Ovary (tissue), 9 donors: Measurements from ENCODE around the gene RNF2. TPM values are rescaled to one million over a fixed set of nuclear protein-coding genes. Genes with fewer than 3 reads are reported as not detected.

Source experiments
- DNase-seq, 5 donors: peaks; one replicate each; pipeline ENCODE4 v3.0.0-alpha.2; 2019 to 2020
- H3K27ac ChIP-seq, 2 donors: fragments of 200-600 bp; one replicate each; pipeline versions ENCODE4 v1.5.1 to v1.8.0; 2019 to 2022
- H3K27me3 ChIP-seq: fragments of 200-600 bp; one replicate; pipeline ENCODE4 v1.8.0; 2022
- H3K36me3 ChIP-seq: fragments of 200-600 bp; sonication (generic); one replicate; pipeline ENCODE4 v1.5.1; 2019
- H3K4me1 ChIP-seq: one replicate; pipeline ENCODE4 v1.8.1; 2013; ENCODE audit warnings: mild to moderate bottlenecking, moderate library complexity; ENCODE audit not compliant: insufficient read depth
- H3K4me3 ChIP-seq: fragments of 200-600 bp; sonication (generic); one replicate; pipeline ENCODE4 v1.5.1; 2017
- H3K9me3 ChIP-seq, 2 donors: fragments of 200-600 bp in 1 of 2; sonication (generic) in 1 of 2; one replicate each; pipeline versions ENCODE4 v1.5.1 to v1.8.1; 2013 to 2019; ENCODE audit warnings: mild to moderate bottlenecking in 1 of 2, moderate library complexity in 1 of 2
- CTCF ChIP-seq, 3 donors: fragments of 450-650 bp in 2 of 3; fragments of 200-600 bp in 1 of 3; IDR thresholded peaks; one replicate each; pipeline versions ENCODE4 v1.5.1 to v1.8.0; 2016 to 2022; ENCODE audit warnings: antibody characterized with exemption in 3 of 3, mild to moderate bottlenecking in 1 of 3
- EP300 ChIP-seq: sonication (generic); formaldehyde crosslinking; IDR thresholded peaks from one replicate; pipeline ENCODE4 v1.6.1; 2017; ENCODE audit warnings: antibody characterized with exemption
- POLR2A ChIP-seq: fragments of 450-650 bp; IDR thresholded peaks from one replicate; pipeline ENCODE4 v1.6.1; 2017; ENCODE audit warnings: antibody characterized with exemption, mild to moderate bottlenecking, moderate library complexity
- WGBS, 3 donors: extraction: QIAGEN DNeasy Blood & Tissue Kit in 1 of 3; methylation state at CpG; one replicate each; pipeline versions ENCODE4 v1.1.5 to v1.1.7; 2013 to 2017; 5-methylcytosine and 5-hydroxymethylcytosine counted together
- intact Hi-C, 4 donors: fragments of 100-400 bp; cut with DNase I; formaldehyde crosslinking; loops; one replicate each; pipeline versions ENCODE4 v1.11.0 to v1.15.1; 2022 to 2023
- polyA plus RNA-seq, 2 donors: library from polyadenylated mRNA; stranded (reverse); fragments of 200-250 nt in 1 of 2; fragments of 350-450 nt in 1 of 2; fragmentation: Illumina TruSeq in 1 of 2; extraction: RNeasy Lipid Tissue Mini Kit (QIAGEN cat#74804) in 1 of 2; gene quantifications; one replicate each; pipeline ENCODE4 v1.2.3, GENCODE V29; 2013 to 2014
- total RNA-seq, 7 donors: library from RNA; depleted of rRNA in 2 of 7; stranded (reverse); fragments of >200 nt in 2 of 7; fragmentation: NEBNext Ultra II Directional in 3 of 7; extraction: Animal tissue kit (Norgen Biotek cat#: 25700) in 3 of 7; gene quantifications; one replicate each; pipeline versions ENCODE4 v1.1.0 to v1.2.4, GENCODE V29; 2016 to 2023
- donor health status: DM: no; HTN: no; CAD: no; lungs with moderate emphysema.
- donor health status: DM: no; HTN: no; CAD: no.
- donor health status: Bipolar disorder and iron deficiency.
- donor health status: DM: yes; HTN: yes; CAD: no.
- donor health status: DM: no; HTN: no; CAD: no.
- donor health status: DM: yes; HTN: yes; CAD: no.

The RNF2 gene
- total and polyA plus RNA-seq, 9 donors = 7.0 to 29.6 (median 21.1) TPM

GRCh38 chr1:185027252-185027882 lies 18.0 kb upstream of the RNF2 start:
- intact Hi-C loops = no loop called here
- 95 to 96% (median 95%) methylated on average over 4 of the region's 4 CpGs for WGBS, 3 donors
- Histone ChIP-seq H3K4me1 (no peaks in the 10 kb centered on the region), H3K27me3 (no peaks in the 10 kb centered on the region), H3K27ac (no peak overlapping the region), H3K9me3 (peaks cover 0 to 8% of the 10 kb centered on the region in 2 donors), H3K4me3 (no peak overlapping the region), H3K36me3 (no peaks in the 10 kb centered on the region)
- no peak for DNase-seq
- TF ChIP-seq CTCF (IDR thresholded peaks at IDR 0.05) = no peak
- TF ChIP-seq POLR2A = no peak
- TF ChIP-seq EP300 = no peak

GRCh38 chr1:185033686-185034085 lies 11.7 kb upstream of the RNF2 start:
- TF ChIP-seq CTCF (IDR thresholded peaks at IDR 0.05) (no peak), POLR2A (no peak), EP300 (no peak)
- Histone ChIP-seq H3K4me3 (no peak overlapping the region), H3K36me3 (no peaks in the 10 kb centered on the region), H3K9me3 (no peaks in the 10 kb centered on the region), H3K27me3 (no peaks in the 10 kb centered on the region), H3K27ac (no peak overlapping the region), H3K4me1 (no peaks in the 10 kb centered on the region)
- intact Hi-C loops = no loop called here
- WGBS, 3 donors = 48 to 51% (median 50%) methylated on average over 3 of the region's 3 CpGs
- no peak for DNase-seq

GRCh38 chr1:185035258-185035657 lies 10.1 kb upstream of the RNF2 start:
- Histone ChIP-seq H3K4me1 (no peaks in the 10 kb centered on the region), H3K27me3 (no peaks in the 10 kb centered on the region), H3K27ac (no peak overlapping the region), H3K9me3 (no peaks in the 10 kb centered on the region), H3K36me3 (no peaks in the 10 kb centered on the region), H3K4me3 (no peak overlapping the region)
- 79 to 93% (median 89%) methylated on average over 1 of the region's 1 CpG for whole genome bisulfite sequencing, 3 donors
- DNase-seq = no peak
- TF ChIP-seq POLR2A (no peak), EP300 (no peak), CTCF (IDR thresholded peaks at IDR 0.05) (no peak)
- intact Hi-C loops = no loop called here

DNA sequence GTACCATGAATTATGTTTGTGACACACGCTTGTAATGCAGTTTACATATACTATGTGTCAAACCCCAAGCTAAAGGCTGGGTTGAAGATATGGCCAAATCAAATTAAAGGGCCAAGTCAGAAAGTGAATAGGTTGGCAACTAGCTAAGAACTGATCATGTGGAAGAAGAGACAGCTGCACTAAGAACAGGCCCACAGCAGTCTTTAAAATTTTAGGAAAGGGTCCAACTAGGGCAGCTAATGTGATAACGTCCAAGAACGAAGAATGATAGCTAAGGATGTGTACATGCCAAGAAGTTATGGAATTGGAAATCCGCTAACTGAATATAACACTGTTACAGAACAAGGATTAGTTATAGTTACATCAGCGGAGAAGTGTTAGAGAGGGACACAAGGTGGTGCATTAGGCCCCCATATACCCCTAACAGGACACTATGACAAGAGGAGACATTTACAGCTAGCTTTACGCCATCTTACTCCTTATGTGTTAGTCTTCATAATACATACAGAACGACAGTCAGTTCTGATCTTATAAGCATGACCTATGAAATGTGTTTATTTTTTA lies 6.5 kb upstream of the RNF2 start:
- intact Hi-C loops = no loop called here
- no peak for DNase-seq
- TF ChIP-seq CTCF (IDR thresholded peaks at IDR 0.05) (no peak), POLR2A (no peak), EP300 (no peak)
- Histone ChIP-seq H3K4me1 (no peaks in the 10 kb centered on the region), H3K4me3 (no peak overlapping the region), H3K9me3 (no peaks in the 10 kb centered on the region), H3K27me3 (no peaks in the 10 kb centered on the region), H3K27ac (no peak overlapping the region), H3K36me3 (no peaks in the 10 kb centered on the region)
- 76 to 86% (median 80%) methylated on average over 7 of the region's 7 CpGs for WGBS, 3 donors
